ENCODE data around the gene SLC25A23. TPM values are rescaled to one million over a fixed set of nuclear protein-coding genes. Genes with fewer than 3 reads are reported as not detected.

The SLC25A23 gene
- total and polyA plus RNA-seq, 2 donors from 2014 or later: 69.2 to 76.6 TPM

- intact Hi-C loops (cut with DNase I): no loop called here
- FAIRE-seq (no peak), DNase-seq (peak; percentile 97 to 99 (median 98))
- peak within 1 kb of the TSS; percentile 96 to 97 for H3K27ac ChIP-seq (ENCODE audit: low read depth in 2 of 2, low read length in 2 of 2)
- H3K4me1 ChIP-seq (ENCODE audit: control insufficient read depth in 2 of 3, insufficient read depth in 2 of 3, low read depth in 1 of 3, low read length in 3 of 3): peaks cover 0 to 16% (median 14%) of the 10 kb centered on the region in 3 donors
- no peaks in the 10 kb centered on the region for H3K27me3 ChIP-seq (ENCODE audit: control insufficient read depth, insufficient read depth, low read length)
- no peak for TF ChIP-seq CTCF (IDR thresholded peaks at IDR 0.05; ENCODE audit: borderline replicate concordance, extremely low read depth, insufficient read depth)
- H3K9me3 ChIP-seq (ENCODE audit: control insufficient read depth in 2 of 3, insufficient read depth in 1 of 3, low read length in 3 of 3): no peaks in the 10 kb centered on the region
- H3K36me3 ChIP-seq (ENCODE audit: control insufficient read depth in 2 of 3, insufficient read depth in 3 of 3, low read length in 3 of 3): peaks cover 1 to 20% (median 7%) of the 10 kb centered on the region in 3 donors
- H3K4me3 ChIP-seq (ENCODE audit: low read length in 3 of 3): peak within 1 kb of the TSS; percentile 90 to 97 (median 95)
- peak within 1 kb of the TSS; percentile 80 to 96 (median 82) for H3K9ac ChIP-seq (ENCODE audit: low read length in 3 of 3)
These were observed 66.3 kb downstream of the SLC25A23 start, which contains the start of gene GTF2F1 for GRCh38 chr19:6393074-6393982. Gene GTF2F1 (minus strand): TSS chr19:6393164. CDS start chr19:6392995, 169 bp downstream.

GRCh38 chr19:6392221-6393073, 67.1 kb downstream of the SLC25A23 start:
- Histone ChIP-seq H3K27ac (ENCODE audit: low read depth in 2 of 2, low read length in 2 of 2) (peak overlapping the region; percentile 96 to 97), H3K9me3 (ENCODE audit: control insufficient read depth in 2 of 3, insufficient read depth in 1 of 3, low read length in 3 of 3) (no peaks in the 10 kb centered on the region), H3K4me3 (ENCODE audit: low read length in 3 of 3) (peak overlapping the region; percentile 90 to 97 (median 95)), H3K27me3 (ENCODE audit: control insufficient read depth, insufficient read depth, low read length) (no peaks in the 10 kb centered on the region), H3K4me1 (ENCODE audit: control insufficient read depth in 2 of 3, insufficient read depth in 2 of 3, low read depth in 1 of 3, low read length in 3 of 3) (peaks cover 0 to 16% (median 14%) of the 10 kb centered on the region in 3 donors), H3K36me3 (ENCODE audit: control insufficient read depth in 2 of 3, insufficient read depth in 3 of 3, low read length in 3 of 3) (peaks cover 3 to 24% (median 10%) of the 10 kb centered on the region in 3 donors), H3K9ac (ENCODE audit: low read length in 3 of 3) (peak overlapping the region; percentile 80 to 96 (median 82))
- DNase-seq: no peak
- intact Hi-C loops (cut with DNase I): no loop called here
- FAIRE-seq: no peak
- no peak for TF ChIP-seq CTCF (IDR thresholded peaks at IDR 0.05; ENCODE audit: borderline replicate concordance, extremely low read depth, insufficient read depth)

Small RNAs within 50 kb of the gene (microRNA-seq; reads per million reads assigned to microRNA genes)
- gene MIR3940: 2.4 reads per million
- gene MIR6790: not detected

Other genes with a start within 250 kb of the SLC25A23 start
- gene MLLT1, start 179.8 kb downstream of the SLC25A23 start, total RNA-seq: 53.2 TPM
- gene MLLT1, start 179.8 kb downstream of the SLC25A23 start, polyA plus RNA-seq (ENCODE audit: insufficient read depth, low read depth, low replicate concordance): 32.0 TPM
- gene ACER1, start 126.2 kb downstream of the SLC25A23 start, total RNA-seq: not detected
- gene ACER1, start 126.2 kb downstream of the SLC25A23 start, polyA plus RNA-seq (ENCODE audit: insufficient read depth, low read depth, low replicate concordance): not detected
- 63.7 TPM for gene CLPP, start 98.3 kb downstream of the SLC25A23 start, total RNA-seq
- gene CLPP, start 98.3 kb downstream of the SLC25A23 start, polyA plus RNA-seq (ENCODE audit: insufficient read depth, low read depth, low replicate concordance): 104 TPM
- gene ALKBH7, start 87.0 kb downstream of the SLC25A23 start, total RNA-seq: 70.3 TPM
- 175 TPM for gene ALKBH7, start 87.0 kb downstream of the SLC25A23 start, polyA plus RNA-seq (ENCODE audit: insufficient read depth, low read depth, low replicate concordance)
- 2.0 TPM for gene PSPN, start 83.9 kb downstream of the SLC25A23 start, total RNA-seq
- gene PSPN, start 83.9 kb downstream of the SLC25A23 start, polyA plus RNA-seq (ENCODE audit: insufficient read depth, low read depth, low replicate concordance): 1.9 TPM
- 61.7 TPM for gene GTF2F1, start 66.6 kb downstream of the SLC25A23 start, total RNA-seq
- 44.1 TPM for gene GTF2F1, start 66.6 kb downstream of the SLC25A23 start, polyA plus RNA-seq (ENCODE audit: insufficient read depth, low read depth, low replicate concordance)
- gene KHSRP, start 35.0 kb downstream of the SLC25A23 start, total RNA-seq: 175 TPM
- gene KHSRP, start 35.0 kb downstream of the SLC25A23 start, polyA plus RNA-seq (ENCODE audit: insufficient read depth, low read depth, low replicate concordance): 52.9 TPM
- gene SLC25A41, start 26.0 kb downstream of the SLC25A23 start, total RNA-seq: 0.28 TPM
- gene SLC25A41, start 26.0 kb downstream of the SLC25A23 start, polyA plus RNA-seq (ENCODE audit: insufficient read depth, low read depth, low replicate concordance): 0.69 TPM
- gene CRB3, start 4.5 kb upstream of the SLC25A23 start, total RNA-seq: 58.2 TPM
- 51.9 TPM for gene CRB3, start 4.5 kb upstream of the SLC25A23 start, polyA plus RNA-seq (ENCODE audit: insufficient read depth, low read depth, low replicate concordance)
- gene DENND1C, start 22.0 kb upstream of the SLC25A23 start, total RNA-seq: 8.2 TPM
- gene DENND1C, start 22.0 kb upstream of the SLC25A23 start, polyA plus RNA-seq (ENCODE audit: insufficient read depth, low read depth, low replicate concordance): 2.6 TPM
- 4.4 TPM for gene TUBB4A, start 42.5 kb upstream of the SLC25A23 start, total RNA-seq
- 11.3 TPM for gene TUBB4A, start 42.5 kb upstream of the SLC25A23 start, polyA plus RNA-seq (ENCODE audit: insufficient read depth, low read depth, low replicate concordance)
- 1.1 TPM for gene TNFSF9, start 71.2 kb upstream of the SLC25A23 start, total RNA-seq
- gene TNFSF9, start 71.2 kb upstream of the SLC25A23 start, polyA plus RNA-seq (ENCODE audit: insufficient read depth, low read depth, low replicate concordance): 0.62 TPM
- gene CD70, start 131.4 kb upstream of the SLC25A23 start, total RNA-seq: 0.76 TPM
- gene CD70, start 131.4 kb upstream of the SLC25A23 start, polyA plus RNA-seq (ENCODE audit: insufficient read depth, low read depth, low replicate concordance): not detected
- gene TNFSF14, start 210.4 kb upstream of the SLC25A23 start, total RNA-seq: 2.5 TPM
- gene TNFSF14, start 210.4 kb upstream of the SLC25A23 start, polyA plus RNA-seq (ENCODE audit: insufficient read depth, low read depth, low replicate concordance): not detected